OCI-M1 (cell line): ENCODE measurements around the gene CDC14A.

Experiments
- DNase-seq: peaks from one replicate; lab custom pipeline; 2025; lab: John Stamatoyannopoulos, UW

Gene CDC14A

DNA sequence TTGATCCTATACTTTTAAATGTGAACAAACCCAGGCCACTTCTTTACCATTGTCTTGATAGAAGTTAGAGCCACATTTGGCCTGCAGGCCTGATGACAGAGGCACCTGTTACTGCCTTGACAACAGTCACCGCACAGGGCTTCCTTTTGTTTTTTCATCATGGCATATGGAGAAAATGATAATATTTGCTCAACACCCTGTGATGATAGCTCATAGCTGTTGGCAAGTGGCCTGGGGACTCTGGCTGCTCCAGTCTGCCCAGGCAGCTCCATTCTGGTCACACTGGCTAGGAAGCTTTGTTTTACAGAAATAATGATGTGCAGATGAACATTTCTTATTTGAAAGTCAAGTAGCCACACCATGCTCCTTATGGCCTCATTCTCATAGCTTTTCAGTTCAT is 96.1 kb downstream of the CDC14A start:
- no peak for DNase-seq

- DNase-seq, result no peak
These were observed 97.2 kb downstream of the CDC14A start for GRCh38 chr1:100449477-100449876.

GRCh38 chr1:100452641-100453040 is 100.3 kb downstream of the CDC14A start:
- DNase-seq, result no peak

GRCh38 chr1:100455478-100456072 is 103.3 kb downstream of the CDC14A start:
- DNase-seq, result peak; percentile 44

DNA sequence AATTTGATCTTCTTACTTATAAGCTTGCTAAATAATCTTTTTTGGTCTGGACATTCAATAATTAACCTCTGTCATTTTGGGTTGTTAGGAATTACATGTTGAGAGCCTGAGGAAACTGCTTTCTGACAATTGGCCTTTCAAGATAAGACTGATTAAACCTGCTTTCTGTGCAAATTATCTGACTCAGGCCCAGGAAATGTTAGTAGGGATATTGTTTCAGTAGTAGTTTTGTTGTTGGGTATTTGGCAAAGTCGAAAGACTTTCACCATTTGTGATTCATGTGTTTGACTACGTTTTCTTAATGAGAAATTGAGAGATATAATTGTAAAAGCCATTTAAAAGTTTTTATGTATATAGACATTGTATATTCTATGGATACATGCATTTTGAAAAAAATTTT is 104.6 kb downstream of the CDC14A start:
- no peak for DNase-seq

GRCh38 chr1:100457683-100458082 is 105.4 kb downstream of the CDC14A start:
- no peak for DNase-seq

DNA sequence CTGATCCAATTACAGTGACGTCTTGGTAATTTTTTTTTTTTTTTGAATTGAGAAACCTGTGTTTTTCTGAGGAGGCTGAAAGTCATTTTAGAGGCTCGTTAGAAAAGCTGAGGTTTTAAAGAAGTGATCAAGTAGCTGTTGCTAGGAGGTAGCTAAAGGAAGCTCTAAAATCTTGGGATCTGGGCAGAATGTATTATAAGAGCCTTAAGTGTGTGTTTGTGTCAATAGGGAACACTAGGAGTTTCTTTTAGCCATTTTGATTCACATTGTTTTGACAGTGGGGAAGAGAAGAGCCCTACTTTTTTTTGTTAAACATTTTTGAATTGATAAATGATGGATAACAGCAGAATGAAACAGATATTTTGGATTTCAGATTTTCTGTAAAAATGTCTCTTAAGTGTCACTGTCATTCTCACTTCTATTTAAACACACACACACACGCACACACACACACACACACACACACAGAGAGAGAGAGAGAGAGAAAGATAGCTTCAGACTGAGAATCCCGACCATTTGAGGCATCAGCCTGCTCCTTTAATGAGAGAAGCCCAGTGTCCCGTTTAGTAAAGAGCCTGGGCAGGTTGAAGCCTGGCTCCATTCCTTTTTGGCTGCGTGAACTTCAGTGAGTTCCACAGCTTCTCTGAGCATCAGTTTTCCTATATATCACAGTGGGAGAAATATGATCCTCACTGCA is 106.5 kb downstream of the CDC14A start:
- no peak for DNase-seq

DNA sequence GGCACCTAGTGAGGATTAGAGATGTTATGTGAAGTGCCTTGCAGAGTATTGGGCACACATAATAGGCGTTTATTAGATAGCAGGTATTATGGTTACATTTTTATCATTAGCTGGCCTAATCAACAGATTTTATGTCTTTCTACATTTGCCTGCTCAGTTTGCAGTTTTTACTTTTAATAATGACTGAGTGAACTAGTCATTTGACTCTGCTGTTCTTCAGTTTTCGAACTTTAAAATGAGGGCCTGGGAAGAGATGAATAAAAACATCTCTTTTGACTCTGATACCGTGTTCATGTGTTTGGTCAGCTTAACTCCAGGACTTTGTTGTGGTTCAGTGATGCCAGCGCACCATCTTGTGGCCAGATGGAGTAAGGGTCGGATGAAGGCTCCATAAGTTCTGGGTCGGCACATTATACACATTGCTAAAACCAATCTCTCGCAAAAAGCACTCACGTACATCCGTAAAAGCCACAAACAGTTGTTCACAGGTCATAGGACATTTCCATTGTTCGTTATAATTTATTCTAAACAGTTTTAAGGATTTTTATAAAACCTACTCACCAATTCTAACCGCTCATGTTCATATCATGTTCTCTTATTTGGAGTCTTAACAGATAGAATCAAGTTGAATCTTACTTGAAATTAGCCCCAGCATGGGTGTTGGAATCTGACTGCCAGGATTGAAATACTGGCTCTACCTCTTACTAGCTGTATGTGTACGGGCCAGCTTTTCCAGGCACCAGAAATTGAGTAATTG is 107.2 kb downstream of the CDC14A start:
- peak; percentile 85 for DNase-seq

GRCh38 chr1:100461222-100461621 is 108.9 kb downstream of the CDC14A start:
- no peak for DNase-seq

GRCh38 chr1:100462326-100463025 is 110.2 kb downstream of the CDC14A start:
- DNase-seq, result no peak

GRCh38 chr1:100463791-100464424 is 111.6 kb downstream of the CDC14A start:
- DNase-seq, result peak; percentile 90

DNA sequence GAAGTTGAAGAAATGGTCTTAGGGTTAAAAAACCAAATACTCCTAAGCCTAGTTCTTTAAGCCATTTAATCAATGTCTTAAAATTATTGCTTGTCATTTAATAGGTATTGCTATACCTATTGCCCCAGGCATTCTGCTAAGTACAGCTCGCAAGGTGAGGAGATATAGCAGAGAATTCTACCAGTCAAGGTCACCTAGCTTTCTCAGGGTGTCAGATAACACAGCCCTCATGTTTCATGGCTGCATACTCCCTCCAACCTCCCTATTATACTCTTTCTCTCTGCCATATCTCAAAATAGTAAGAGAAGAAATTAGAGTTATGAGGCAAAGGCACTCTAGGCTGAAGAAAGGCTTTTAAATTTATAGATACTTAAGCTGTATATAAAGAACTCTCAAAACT is 117.3 kb downstream of the CDC14A start:
- DNase-seq, result no peak

GRCh38 chr1:100474834-100475233 is 122.5 kb downstream of the CDC14A start:
- no peak for DNase-seq

DNA sequence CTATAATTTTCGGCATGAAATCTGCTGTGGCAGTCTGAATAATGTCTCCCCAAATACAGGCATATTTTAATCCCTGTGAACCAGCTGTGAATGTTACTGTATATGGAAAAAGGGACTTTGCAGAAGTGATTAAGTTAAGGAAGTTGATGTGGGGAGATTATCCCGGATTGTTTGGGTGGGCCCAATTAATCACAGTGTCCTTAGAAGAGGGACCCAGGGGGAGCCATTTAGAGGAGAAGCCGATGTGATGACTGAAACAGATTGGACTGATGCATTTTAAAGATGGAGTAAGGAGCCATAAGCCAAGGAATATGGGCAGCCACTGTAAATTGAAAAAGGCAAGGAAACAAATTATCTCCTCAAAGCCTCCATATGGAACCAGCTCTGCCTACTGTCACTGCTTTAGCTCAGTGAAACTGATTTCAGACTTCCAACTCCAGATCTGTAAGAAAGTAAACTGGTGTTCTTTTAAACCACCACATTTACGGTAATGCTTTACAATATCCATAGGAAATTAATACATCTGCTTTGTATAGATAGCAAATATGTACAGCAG is 124.5 kb downstream of the CDC14A start:
- no peak for DNase-seq

DNA sequence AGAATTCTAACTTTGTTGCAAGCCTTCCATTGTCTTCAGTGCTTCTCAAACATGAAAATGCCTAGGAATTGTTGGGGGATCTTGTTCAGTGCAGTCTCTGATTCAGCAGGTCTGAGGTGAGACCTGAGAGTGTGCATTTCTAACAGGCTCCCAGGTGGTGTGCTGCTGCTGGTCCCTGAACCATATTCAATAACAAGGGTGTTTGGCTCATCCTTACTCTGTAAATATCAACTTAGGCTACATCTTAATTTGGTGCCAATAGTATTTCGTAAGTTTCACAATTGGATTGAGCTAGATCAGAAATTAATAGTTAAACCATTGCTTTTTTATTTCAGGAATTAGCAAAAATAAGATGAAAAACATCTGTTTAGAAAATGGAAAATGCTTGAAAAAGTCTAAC is 126.5 kb downstream of the CDC14A start:
- no peak for DNase-seq

DNA sequence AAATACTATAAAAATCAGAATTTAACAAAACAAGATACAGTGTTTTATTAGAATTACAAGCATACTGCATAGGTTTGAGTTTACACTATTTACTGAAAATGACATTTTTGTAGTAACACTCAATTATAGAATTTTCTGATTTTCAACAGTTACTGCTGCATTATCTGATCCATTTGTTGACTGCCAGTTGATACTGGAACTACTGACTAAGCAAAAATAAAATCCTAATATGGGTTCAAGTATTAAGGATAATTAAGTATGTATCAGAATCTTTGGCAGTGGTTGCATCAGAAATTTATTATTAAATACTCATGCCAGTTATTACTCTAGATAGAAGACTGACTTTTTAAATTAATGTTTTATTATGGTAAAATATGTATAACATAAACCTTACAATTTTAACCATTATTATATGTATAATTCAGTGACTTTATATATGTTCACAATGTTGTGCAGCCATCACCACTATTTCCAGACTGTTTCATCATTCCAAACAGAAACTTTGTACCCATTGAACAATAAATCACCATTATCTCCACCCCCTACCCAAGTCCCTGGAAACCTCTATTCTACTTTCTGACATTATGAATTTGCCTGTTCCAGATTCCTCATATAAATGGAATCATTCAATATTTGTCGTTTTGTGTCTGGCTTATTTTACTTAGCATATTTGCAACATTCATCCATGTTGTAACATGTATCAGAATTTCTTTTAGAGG is 127.5 kb downstream of the CDC14A start:
- peak; percentile 39 for DNase-seq

- DNase-seq, result no peak
These were observed 129.0 kb downstream of the CDC14A start for GRCh38 chr1:100481303-100481702.

- DNase-seq, result no peak
These were observed 129.9 kb downstream of the CDC14A start for GRCh38 chr1:100482167-100482566.

DNA sequence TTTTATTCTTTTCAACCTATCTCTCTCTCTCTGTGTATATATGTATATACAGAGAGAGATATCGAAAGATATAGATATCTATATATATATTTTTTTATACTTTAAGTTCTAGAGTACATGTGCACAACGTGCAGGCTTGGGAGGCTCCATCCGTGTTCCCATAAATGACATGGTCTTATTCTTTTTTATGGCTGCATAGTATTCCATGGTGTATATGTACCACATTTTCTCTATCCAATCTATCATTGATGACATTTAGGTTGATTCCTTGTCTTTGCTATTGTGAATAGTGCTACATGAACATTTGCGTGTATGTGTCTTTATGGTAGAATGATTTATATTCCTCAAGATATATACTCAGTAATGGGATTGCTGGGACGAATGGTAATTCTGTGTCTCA is 130.4 kb downstream of the CDC14A start:
- DNase-seq, result no peak

DNA sequence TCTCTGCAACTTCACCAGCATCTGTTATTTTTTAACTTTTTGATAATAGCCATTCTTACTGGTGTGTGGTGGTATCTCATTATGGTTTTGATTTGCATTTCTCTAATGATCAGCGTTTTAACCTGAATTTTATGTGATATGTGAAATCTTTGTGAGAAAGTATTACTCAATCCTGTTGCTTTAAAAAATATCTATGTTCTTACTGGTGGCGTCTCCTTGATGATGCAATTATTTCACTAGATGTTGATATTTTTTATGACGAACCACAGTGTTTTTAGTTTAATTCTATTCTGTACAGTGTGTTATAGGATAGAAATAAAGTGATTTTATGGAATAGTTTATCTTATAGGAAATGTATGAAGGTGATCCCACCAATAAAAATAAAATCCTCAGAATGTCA is 130.9 kb downstream of the CDC14A start:
- no peak for DNase-seq

DNA sequence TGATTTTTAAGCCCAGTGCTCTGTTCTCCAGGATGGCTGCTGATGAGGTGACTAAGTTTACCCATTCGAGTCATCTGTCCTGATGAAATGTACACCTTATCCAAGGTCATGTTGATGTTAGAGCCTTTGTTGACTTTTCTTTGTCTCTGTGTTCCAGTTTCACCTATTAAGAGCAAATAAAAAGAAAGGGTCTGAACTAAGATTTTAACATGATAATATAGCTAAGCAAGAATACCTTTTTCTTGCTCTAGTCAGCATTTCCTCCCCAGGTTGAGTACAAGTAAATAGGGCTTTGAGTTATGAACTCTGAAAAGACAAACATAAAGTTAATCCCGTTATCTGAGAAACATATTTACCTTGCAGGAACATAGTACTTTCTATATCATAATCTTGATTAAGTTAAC is 133.6 kb downstream of the CDC14A start:
- no peak for DNase-seq
